ENCODE measurements around the gene TMEM181. TPM values are rescaled to one million over a fixed set of nuclear protein-coding genes. Genes with fewer than 3 reads are reported as not detected.
A peak's percentile ranks its signal among the peaks of the same experiment; 100 is the strongest.
"Not testable (repeated sequence)": the region's sequence is repeated elsewhere in the genome, so short reads cannot be mapped to it uniquely, and the experiment has no call there.

TMEM181 gene
- total RNA-seq, 2 donors from 2014 or later = 33.2 to 57.4 TPM

- H3K27ac ChIP-seq = no peak overlapping the region
- no peak for DNase-seq
- no peak for TF ChIP-seq CTCF (IDR thresholded peaks at IDR 0.05)
- no peak overlapping the region for H3K9ac ChIP-seq (ENCODE audit: low read depth in 2 of 2, low read length in 2 of 2)
- no peak overlapping the region for H3K4me3 ChIP-seq
- H3K9me3 ChIP-seq = no peaks in the 10 kb centered on the region
- intact Hi-C loops (cut with DNase I) = loop anchor here (5.0 kb wide), 1 partner anchor 381 kb away; no protein-coding TSS in a partner anchor
- H3K36me3 ChIP-seq = no peaks in the 10 kb centered on the region
- H3K27me3 ChIP-seq = no peaks in the 10 kb centered on the region
- H3K4me1 ChIP-seq = no peaks in the 10 kb centered on the region
Observed at GRCh38 chr6:158603261-158604047, 43.6 kb downstream of the TMEM181 start.

- Histone ChIP-seq H3K36me3 (no peaks in the 10 kb centered on the region), H3K4me3 (no peak overlapping the region), H3K27ac (no peak overlapping the region), H3K9ac (ENCODE audit: low read depth in 2 of 2, low read length in 2 of 2) (no peak overlapping the region), H3K9me3 (no peaks in the 10 kb centered on the region), H3K27me3 (no peaks in the 10 kb centered on the region), H3K4me1 (no peaks in the 10 kb centered on the region)
- TF ChIP-seq CTCF (IDR thresholded peaks at IDR 0.05) = no peak
- no peak for DNase-seq
- intact Hi-C loops (cut with DNase I) = loop anchor here (5.0 kb wide), 1 partner anchor 382 kb away; no protein-coding TSS in a partner anchor
Observed at GRCh38 chr6:158604048-158604406, 44.1 kb downstream of the TMEM181 start.

- no peaks in the 10 kb centered on the region for H3K9me3 ChIP-seq
- intact Hi-C loops (cut with DNase I) = no loop called here
- H3K36me3 ChIP-seq = peaks cover 8% of the 10 kb centered on the region
- TF ChIP-seq CTCF (IDR thresholded peaks at IDR 0.05) = peak; percentile 77
- no peak overlapping the region for H3K9ac ChIP-seq (ENCODE audit: low read depth in 2 of 2, low read length in 2 of 2)
- H3K4me3 ChIP-seq = no peak overlapping the region
- H3K27ac ChIP-seq = no peak overlapping the region
- H3K27me3 ChIP-seq = no peaks in the 10 kb centered on the region
- peak; percentile 73 for DNase-seq
- H3K4me1 ChIP-seq = no peaks in the 10 kb centered on the region
Observed at GRCh38 chr6:158605266-158605878, 45.5 kb downstream of the TMEM181 start.

GRCh38 chr6:158606011-158606410 lies 46.1 kb downstream of the TMEM181 start:
- H3K4me3 ChIP-seq; H3K9ac ChIP-seq (ENCODE audit: low read depth in 2 of 2, low read length in 2 of 2); H3K4me1 ChIP-seq; H3K27me3 ChIP-seq; H3K9me3 ChIP-seq; H3K27ac ChIP-seq; H3K36me3 ChIP-seq; DNase-seq; intact Hi-C loops (cut with DNase I): not testable (repeated sequence)

GRCh38 chr6:158606935-158607334 lies 47.0 kb downstream of the TMEM181 start:
- H3K4me1 ChIP-seq = no peaks in the 10 kb centered on the region
- no peaks in the 10 kb centered on the region for H3K27me3 ChIP-seq
- no peak overlapping the region for H3K4me3 ChIP-seq
- no peak overlapping the region for H3K27ac ChIP-seq
- H3K36me3 ChIP-seq = peaks cover 12% of the 10 kb centered on the region
- DNase-seq = no peak
- TF ChIP-seq CTCF (IDR thresholded peaks at IDR 0.05) = no peak
- H3K9ac ChIP-seq (ENCODE audit: low read depth in 2 of 2, low read length in 2 of 2) = no peak overlapping the region
- intact Hi-C loops (cut with DNase I) = no loop called here
- no peaks in the 10 kb centered on the region for H3K9me3 ChIP-seq

Measured in colonic mucosa (tissue), 4 donors.